Fibroblast of gingiva (primary cell): Measurements from ENCODE around the gene RITA1.

Experiments used
- DNase-seq: peaks from one replicate; pipeline ENCODE4 v3.0.0-alpha.2; 2011; ENCODE audit warnings: low read depth

The RITA1 gene

GRCh38 chr12:113152835-113153814 is 32.4 kb upstream of the RITA1 start:
- DNase-seq = peak; percentile 76

- DNase-seq = peak; percentile 11
These were observed 31.1 kb upstream of the RITA1 start for GRCh38 chr12:113154351-113154973.

GRCh38 chr12:113155060-113155459 is 30.5 kb upstream of the RITA1 start:
- DNase-seq = no peak

- no peak for DNase-seq
These were observed 29.9 kb upstream of the RITA1 start for GRCh38 chr12:113155646-113156045.

- no peak for DNase-seq
These were observed 28.2 kb upstream of the RITA1 start for GRCh38 chr12:113157218-113157859.

GRCh38 chr12:113158439-113159203 is 26.9 kb upstream of the RITA1 start:
- no peak for DNase-seq

GRCh38 chr12:113159937-113160336 is 25.6 kb upstream of the RITA1 start:
- DNase-seq = no peak

- no peak for DNase-seq
These were observed 24.0 kb upstream of the RITA1 start for GRCh38 chr12:113161415-113162016.

GRCh38 chr12:113162102-113163029 is 23.2 kb upstream of the RITA1 start:
- no peak for DNase-seq

- DNase-seq = no peak
These were observed 22.5 kb upstream of the RITA1 start for GRCh38 chr12:113163030-113163360.

GRCh38 chr12:113164014-113164413 is 21.5 kb upstream of the RITA1 start:
- no peak for DNase-seq

GRCh38 chr12:113165521-113166450 is 19.7 kb upstream of the RITA1 start:
- DNase-seq = no peak

GRCh38 chr12:113167868-113168267 is 17.7 kb upstream of the RITA1 start:
- no peak for DNase-seq

GRCh38 chr12:113169697-113170096 is 15.8 kb upstream of the RITA1 start:
- DNase-seq = no peak

GRCh38 chr12:113170457-113170856 is 15.1 kb upstream of the RITA1 start:
- DNase-seq = no peak

- no peak for DNase-seq
These were observed 14.6 kb upstream of the RITA1 start for GRCh38 chr12:113170926-113171325.

GRCh38 chr12:113171543-113171942 is 14.0 kb upstream of the RITA1 start:
- no peak for DNase-seq

- no peak for DNase-seq
These were observed 13.3 kb upstream of the RITA1 start for GRCh38 chr12:113172185-113172584.

GRCh38 chr12:113173081-113173698 is 12.3 kb upstream of the RITA1 start:
- no peak for DNase-seq
